Peyer's patch (tissue), 4 donors: ENCODE data around the gene CPD. TPM values are rescaled to one million over a fixed set of nuclear protein-coding genes. Genes with fewer than 3 reads are reported as not detected.
"Not testable (repeated sequence)": the region's sequence is repeated elsewhere in the genome, so short reads cannot be mapped to it uniquely, and the experiment has no call there.

Source experiments
- DNase-seq, 3 donors: peaks; one replicate each; pipeline ENCODE4 v3.0.0-alpha.2; 2017 to 2019
- H3K27ac ChIP-seq, 4 donors: fragments of 200-600 bp; sonication (generic); one replicate each; pipeline ENCODE4 v1.5.1; 2016 to 2019
- H3K27me3 ChIP-seq, 2 donors: fragments of 200-600 bp; sonication (generic); one replicate each; pipeline ENCODE4 v1.5.1; 2019
- H3K36me3 ChIP-seq, 3 donors: fragments of 200-600 bp; sonication (generic); one replicate each; pipeline ENCODE4 v1.5.1; 2016 to 2019
- H3K4me1 ChIP-seq, 4 donors: fragments of 200-600 bp; sonication (generic); one replicate each; pipeline ENCODE4 v1.5.1; 2016 to 2019
- H3K4me3 ChIP-seq, 4 donors: fragments of 200-600 bp; sonication (generic); 1 replicate in 3 of 4; 2 replicates in 1 of 4; pipeline ENCODE4 v1.5.1; 2016 to 2019; ENCODE audit warnings: mild to moderate bottlenecking in 1 of 4
- H3K9me3 ChIP-seq, 4 donors: fragments of 200-600 bp; sonication (generic); one replicate each; pipeline ENCODE4 v1.5.1; 2016 to 2019; ENCODE audit warnings: mild to moderate bottlenecking in 1 of 4
- POLR2A ChIP-seq, 2 donors: fragments of 450-650 bp; IDR thresholded peaks; one replicate each; pipeline ENCODE4 v1.5.1; 2017; ENCODE audit warnings: antibody characterized with exemption in 2 of 2, mild to moderate bottlenecking in 2 of 2, moderate library complexity in 2 of 2
- total RNA-seq, 4 donors: library from RNA; depleted of rRNA; stranded (reverse); fragments of >200 nt; gene quantifications; one replicate each; pipeline ENCODE4 v1.1.0, GENCODE V29; 2016
- TF ChIP-seq, protein P1 (sequence below), 6 experiments: fragments of 450-650 bp in 4 of 6; fragments of 200-600 bp in 2 of 6; sonication (generic) in 1 of 6; IDR thresholded peaks; one replicate each; pipeline ENCODE4 v1.5.1; 2017 to 2019; ENCODE audit warnings: antibody characterized with exemption in 6 of 6, mild to moderate bottlenecking in 3 of 6, moderate library complexity in 1 of 6

CPD gene
- total RNA-seq, 4 donors from 2014 or later = 9.9 to 242 (median 143) TPM

DNA sequence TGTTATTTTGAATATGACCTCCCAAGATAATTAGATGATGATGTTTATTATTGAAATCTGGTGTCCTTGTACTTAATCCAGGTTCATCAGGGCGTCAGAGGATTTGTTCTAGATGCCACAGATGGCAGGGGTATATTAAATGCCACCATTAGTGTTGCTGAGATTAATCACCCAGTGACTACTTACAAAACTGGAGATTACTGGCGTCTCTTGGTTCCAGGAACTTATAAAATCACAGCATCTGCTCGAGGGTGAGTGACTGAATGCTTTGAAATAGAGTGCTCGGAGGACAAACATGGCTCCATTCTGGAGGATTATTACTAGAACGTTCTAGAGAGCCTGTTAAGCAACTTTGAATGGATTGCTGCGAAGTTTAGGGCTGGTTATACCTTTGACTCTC is 65.0 kb downstream of the CPD start:
- DNase-seq = no peak
- no peaks in the 10 kb centered on the region for H3K27me3 ChIP-seq
- H3K36me3 ChIP-seq = peaks cover 0 to 35% (median 0%) of the 10 kb centered on the region in 3 donors
- no peaks in the 10 kb centered on the region for H3K9me3 ChIP-seq
- H3K4me3 ChIP-seq = no peak overlapping the region
- H3K27ac ChIP-seq = no peak overlapping the region
- no peaks in the 10 kb centered on the region for H3K4me1 ChIP-seq
- TF ChIP-seq, protein P1, sequence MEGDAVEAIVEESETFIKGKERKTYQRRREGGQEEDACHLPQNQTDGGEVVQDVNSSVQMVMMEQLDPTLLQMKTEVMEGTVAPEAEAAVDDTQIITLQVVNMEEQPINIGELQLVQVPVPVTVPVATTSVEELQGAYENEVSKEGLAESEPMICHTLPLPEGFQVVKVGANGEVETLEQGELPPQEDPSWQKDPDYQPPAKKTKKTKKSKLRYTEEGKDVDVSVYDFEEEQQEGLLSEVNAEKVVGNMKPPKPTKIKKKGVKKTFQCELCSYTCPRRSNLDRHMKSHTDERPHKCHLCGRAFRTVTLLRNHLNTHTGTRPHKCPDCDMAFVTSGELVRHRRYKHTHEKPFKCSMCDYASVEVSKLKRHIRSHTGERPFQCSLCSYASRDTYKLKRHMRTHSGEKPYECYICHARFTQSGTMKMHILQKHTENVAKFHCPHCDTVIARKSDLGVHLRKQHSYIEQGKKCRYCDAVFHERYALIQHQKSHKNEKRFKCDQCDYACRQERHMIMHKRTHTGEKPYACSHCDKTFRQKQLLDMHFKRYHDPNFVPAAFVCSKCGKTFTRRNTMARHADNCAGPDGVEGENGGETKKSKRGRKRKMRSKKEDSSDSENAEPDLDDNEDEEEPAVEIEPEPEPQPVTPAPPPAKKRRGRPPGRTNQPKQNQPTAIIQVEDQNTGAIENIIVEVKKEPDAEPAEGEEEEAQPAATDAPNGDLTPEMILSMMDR (IDR thresholded peaks at IDR 0.05) = no peak
- TF ChIP-seq POLR2A (IDR thresholded peaks at IDR 0.05) = no peak

GRCh38 chr17:30446640-30447039 is 67.9 kb downstream of the CPD start:
- H3K9me3 ChIP-seq, H3K27me3 ChIP-seq, H3K4me1 ChIP-seq, DNase-seq, H3K4me3 ChIP-seq, H3K27ac ChIP-seq: not testable (repeated sequence)
- H3K36me3 ChIP-seq = peaks cover 0 to 53% (median 0%) of the 10 kb centered on the region in 3 donors

DNA sequence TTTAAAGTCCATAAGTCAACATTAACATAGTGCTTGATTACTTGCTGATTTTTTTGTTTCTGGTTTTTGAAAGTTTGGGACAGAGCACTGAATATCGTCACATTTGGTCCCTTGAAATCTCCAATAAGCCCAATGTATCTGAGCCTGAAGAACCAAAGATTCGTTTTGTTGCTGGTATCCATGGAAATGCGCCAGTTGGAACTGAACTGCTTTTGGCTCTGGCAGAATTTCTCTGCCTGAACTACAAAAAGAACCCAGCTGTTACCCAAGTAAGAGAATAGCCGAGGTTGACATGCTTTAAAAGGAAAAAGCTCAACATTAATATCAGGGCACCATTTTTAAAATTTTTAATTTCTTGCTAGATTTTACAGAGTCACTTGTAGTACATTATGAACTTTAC is 70.8 kb downstream of the CPD start:
- DNase-seq = no peak
- peaks cover 0 to 63% (median 0%) of the 10 kb centered on the region in 3 donors for H3K36me3 ChIP-seq
- no peak for TF ChIP-seq POLR2A (IDR thresholded peaks at IDR 0.05)
- TF ChIP-seq, protein P1 (IDR thresholded peaks at IDR 0.05) = no peak

GRCh38 chr17:30450125-30451027 is 71.6 kb downstream of the CPD start:
- peaks cover 0 to 60% (median 0%) of the 10 kb centered on the region in 3 donors for H3K36me3 ChIP-seq
- DNase-seq = no peak
- no peaks in the 10 kb centered on the region for H3K9me3 ChIP-seq

More for the DNA sequence above, 70.8 kb downstream of the CPD start:
- Histone ChIP-seq H3K9me3 (no peaks in the 10 kb centered on the region), H3K27ac (no peak overlapping the region), H3K27me3 (no peaks in the 10 kb centered on the region), H3K4me3 (no peak overlapping the region), H3K4me1 (no peaks in the 10 kb centered on the region)

DNA sequence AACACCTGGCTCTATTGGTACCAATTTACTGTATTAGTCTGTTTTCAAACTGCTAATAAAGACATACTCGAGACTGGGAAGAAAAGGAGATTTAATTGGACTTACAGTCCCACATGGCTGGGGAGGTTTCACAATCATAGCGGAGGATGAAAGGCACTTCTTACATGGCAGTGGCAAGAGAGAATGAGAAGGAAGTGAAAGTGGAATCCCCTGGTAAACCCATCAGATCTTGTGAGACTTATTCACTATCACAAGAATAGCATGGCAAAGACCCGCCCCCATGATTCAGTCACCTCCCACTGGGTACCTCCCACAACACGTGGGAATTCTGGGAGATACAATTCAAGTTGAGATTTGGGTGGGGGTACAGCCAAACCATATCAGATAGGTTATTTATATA is 75.9 kb downstream of the CPD start:
- no peak overlapping the region for H3K4me3 ChIP-seq
- H3K27ac ChIP-seq = no peak overlapping the region
- no peaks in the 10 kb centered on the region for H3K27me3 ChIP-seq
- no peaks in the 10 kb centered on the region for H3K4me1 ChIP-seq
- H3K9me3 ChIP-seq = no peaks in the 10 kb centered on the region
- H3K36me3 ChIP-seq = peaks cover 0 to 79% (median 3%) of the 10 kb centered on the region in 3 donors
- no peak for TF ChIP-seq POLR2A (IDR thresholded peaks at IDR 0.05)
- TF ChIP-seq, protein P1 (IDR thresholded peaks at IDR 0.05) = no peak
- DNase-seq = no peak

More at GRCh38 chr17:30450125-30451027, 71.6 kb downstream of the CPD start:
- H3K27ac ChIP-seq = no peak overlapping the region
- TF ChIP-seq, protein P1 (IDR thresholded peaks at IDR 0.05) = no peak
- TF ChIP-seq POLR2A (IDR thresholded peaks at IDR 0.05) = no peak
- no peaks in the 10 kb centered on the region for H3K4me1 ChIP-seq
- no peak overlapping the region for H3K4me3 ChIP-seq
- H3K27me3 ChIP-seq = no peaks in the 10 kb centered on the region

DNA sequence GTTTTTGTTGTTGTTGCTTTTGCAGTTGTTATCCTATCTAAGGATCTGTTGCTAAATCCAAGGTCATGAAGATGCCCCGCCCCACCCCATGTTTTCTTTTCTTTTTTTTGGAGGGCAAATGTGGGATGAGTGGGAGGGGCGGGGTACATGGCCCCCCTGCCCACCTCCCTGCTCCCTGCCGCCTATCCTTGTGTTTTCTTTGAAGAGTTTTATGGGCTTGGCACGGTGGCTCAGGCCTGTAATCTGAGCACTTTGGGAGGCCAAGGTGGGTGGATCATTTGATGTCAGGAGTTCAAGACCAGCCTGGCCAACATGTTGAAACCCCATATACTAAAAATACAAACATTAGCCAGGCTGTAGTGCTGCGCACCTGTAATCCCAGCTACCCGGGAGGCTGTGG is 79.6 kb downstream of the CPD start:
- peaks cover 0 to 67% (median 3%) of the 10 kb centered on the region in 3 donors for H3K36me3 ChIP-seq
- no peaks in the 10 kb centered on the region for H3K27me3 ChIP-seq
- H3K27ac ChIP-seq = no peak overlapping the region
- DNase-seq = no peak
- no peak overlapping the region for H3K4me3 ChIP-seq
- H3K9me3 ChIP-seq = no peaks in the 10 kb centered on the region
- no peak for TF ChIP-seq POLR2A (IDR thresholded peaks at IDR 0.05)
- TF ChIP-seq, protein P1 (IDR thresholded peaks at IDR 0.05) = no peak
- H3K4me1 ChIP-seq = no peaks in the 10 kb centered on the region

DNA sequence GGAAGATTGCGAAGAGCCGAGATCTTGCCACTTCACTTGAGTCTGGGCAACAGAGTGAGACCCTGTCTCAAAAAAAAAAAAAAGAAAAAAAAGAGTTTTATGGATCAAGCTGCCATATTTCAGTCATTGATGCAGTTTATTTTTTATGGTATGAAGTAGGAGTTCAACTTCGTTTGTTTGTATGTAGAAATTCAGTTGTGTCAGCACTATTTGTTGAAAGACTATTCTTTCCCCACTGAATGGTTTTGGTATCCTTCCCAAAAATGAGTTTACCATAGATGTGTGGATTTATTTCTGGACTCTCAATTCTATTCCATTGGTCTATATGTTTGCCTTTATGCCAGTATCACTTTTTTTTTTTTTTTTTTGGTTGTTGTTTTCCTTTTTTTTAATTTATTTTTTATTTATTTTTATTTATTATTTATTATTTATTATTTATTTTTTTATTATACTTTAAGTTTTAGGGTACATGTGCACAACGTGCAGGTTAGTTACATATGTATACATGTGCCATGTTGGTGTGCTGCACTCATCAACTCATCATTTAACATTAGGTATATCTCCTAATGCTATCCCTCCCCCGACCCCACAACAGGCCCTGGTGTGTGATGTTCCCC is 80.2 kb downstream of the CPD start:
- H3K9me3 ChIP-seq, H3K27me3 ChIP-seq, DNase-seq, H3K27ac ChIP-seq, H3K4me3 ChIP-seq, H3K4me1 ChIP-seq: not testable (repeated sequence)
- H3K36me3 ChIP-seq = peaks cover 0 to 67% (median 3%) of the 10 kb centered on the region in 3 donors
